K562 (cell line): Measurements from ENCODE around the gene CENPV. TPM values are rescaled to one million over a fixed set of nuclear protein-coding genes. Genes with fewer than 3 reads are reported as not detected.

Experiments
- GTF2B ChIP-seq: IDR thresholded peaks from 2 replicates; pipeline ENCODE4 v1.6.1; 2011; ENCODE audit not compliant: insufficient read length; ENCODE audit errors: extremely low read depth
- MBD1 ChIP-seq: fragments of 250-450 bp; sonication (Bioruptor Pico); IDR thresholded peaks from 2 replicates; pipeline ENCODE4 v1.8.0; 2022; ENCODE audit warnings: inconsistent platforms
- MTA3 ChIP-seq: fragments of 450-650 bp; formaldehyde crosslinking; IDR thresholded peaks from 2 replicates; pipeline ENCODE4 v1.6.1; 2017; ENCODE audit warnings: mild to moderate bottlenecking, borderline replicate concordance
- NFXL1 ChIP-seq: fragments of 450-650 bp; formaldehyde crosslinking; IDR thresholded peaks from 2 replicates; pipeline ENCODE4 v1.4.0; 2021; ENCODE audit warnings: mild to moderate bottlenecking
- NR3C1 ChIP-seq: sonication (generic); formaldehyde crosslinking; IDR thresholded peaks from 2 replicates; pipeline ENCODE4 v1.8.1; 2022; ENCODE audit warnings: missing genetic modification reagents
- PHB2 ChIP-seq: fragments of 450-650 bp; IDR thresholded peaks from 2 replicates; pipeline ENCODE4 v1.6.1; 2017; ENCODE audit warnings: low read depth
- RB1 ChIP-seq: fragments of 450-650 bp; IDR thresholded peaks from 2 replicates; pipeline ENCODE4 v1.6.1; 2017; ENCODE audit warnings: low read depth, mild to moderate bottlenecking
- RBFOX2 ChIP-seq: fragments of 200-400 bp; formaldehyde crosslinking; IDR thresholded peaks from 2 replicates; pipeline ENCODE4 v1.6.1; 2017; ENCODE audit warnings: low read depth, mild to moderate bottlenecking, low read length, moderate library complexity
- SIN3B ChIP-seq: fragments of 450-650 bp; IDR thresholded peaks from 2 replicates; pipeline ENCODE4 v1.6.1; 2017; ENCODE audit warnings: low read depth, mild to moderate bottlenecking, moderate library complexity
- SMARCB1 ChIP-seq: IDR thresholded peaks from 2 replicates; pipeline ENCODE4 v1.6.1; 2011; ENCODE audit warnings: improper control_type of control experiment, low read depth; ENCODE audit not compliant: insufficient read length
- TEAD1 ChIP-seq, 2 experiments: fragments of 450-650 bp in 1 of 2; sonication (generic) in 1 of 2; formaldehyde crosslinking; IDR thresholded peaks; 2 replicates each; pipeline versions ENCODE4 v1.4.0 to v1.8.0; 2020 to 2022; ENCODE audit warnings: mild to moderate bottlenecking in 2 of 2, missing genetic modification reagents in 1 of 2
- ZBTB26 ChIP-seq: fragments of 450-650 bp; formaldehyde crosslinking; IDR thresholded peaks from 2 replicates; pipeline ENCODE4 v1.4.0; 2022; ENCODE audit warnings: missing genetic modification characterization
- ZNF143 ChIP-seq: sonication (generic); formaldehyde crosslinking; IDR thresholded peaks from 2 replicates; pipeline ENCODE4 v1.9.0; 2022; ENCODE audit warnings: mild to moderate bottlenecking, missing genetic modification reagents
- ZNF766 ChIP-seq: fragments of 200-800 bp; sonication (Bioruptor generic); conservative IDR thresholded peaks from 2 replicates; pipeline ENCODE4 v1.6.1; 2016; ENCODE audit warnings: missing genetic modification characterization, missing compliant biosample characterization
- polyA plus RNA-seq, 8 experiments: library from polyadenylated mRNA; depleted of rRNA in 4 of 8; stranded (reverse) in 5 of 8; unstranded in 3 of 8; fragments of >200 nt; fragmentation: Nextera tagmentation in 2 of 8; fragmentation: Illumina TruSeq in 1 of 8; extraction: Ambion mirVana in 2 of 8; extraction: Trizol in 1 of 8; gene quantifications; 2 replicates each; pipeline versions ENCODE4 v1.2.1 to v1.2.3, GENCODE V29; 2011 to 2014; ENCODE audit warnings: inconsistent platforms in 1 of 8, missing spikeins in 1 of 8
- total RNA-seq, 7 experiments: library from RNA; depleted of rRNA in 6 of 7; stranded (reverse); fragments of >200 nt in 6 of 7; fragmentation: Illumina TruSeq in 2 of 7; extraction: Trizol in 2 of 7; gene quantifications; 2 replicates each; pipeline versions ENCODE4 v1.2.1 to v1.2.3, GENCODE V29; 2011 to 2021; ENCODE audit warnings: low replicate concordance in 1 of 7
- TF ChIP-seq, protein P1 (sequence below): IDR thresholded peaks from 2 replicates; pipeline ENCODE4 v1.6.1; 2011; ENCODE audit warnings: borderline replicate concordance, low read depth, mild to moderate bottlenecking, moderate library complexity, low read length; ENCODE audit not compliant: insufficient read depth, poor library complexity, severe bottlenecking
- TF ChIP-seq, protein P2 (sequence below): fragments of 250-450 bp; sonication (Bioruptor Pico); IDR thresholded peaks from 2 replicates; pipeline ENCODE4 v1.8.0; 2022; ENCODE audit warnings: inconsistent platforms, mild to moderate bottlenecking, moderate library complexity, borderline replicate concordance

The CENPV gene
- total and polyA plus RNA-seq, 9 of the 15 experiments (the other 6 are each of a cell fraction or from before 2014, with no cell fraction given): 17.8 to 131 (median 89.3) TPM

- no peak for TF ChIP-seq TEAD1 (CRISPR knock-in tag; IDR thresholded peaks at IDR 0.05)
- peak; percentile 77 for TF ChIP-seq ZNF766 (CRISPR knock-in tag)
- 0 out of 2 replicates have a peak, but pooled peaks have one; percentile 19 for TF ChIP-seq NR3C1
- TF ChIP-seq ZNF143 (CRISPR knock-in tag): no peak
- no peak for TF ChIP-seq ZBTB26 (CRISPR knock-in tag)
- no peak for TF ChIP-seq NFXL1 (CRISPR knock-in tag)
- peak; percentile 76; the same call in 1 of the 2 replicates for TF ChIP-seq RBFOX2
- TF ChIP-seq PHB2: no peak
- 0 out of 2 replicates have a peak, but pooled peaks have one; percentile 32 for TF ChIP-seq MTA3
- TF ChIP-seq GTF2B: no peak
- TF ChIP-seq MBD1 (CRISPR knock-in tag): peak; percentile 91; the same call in 1 of the 2 replicates
- TF ChIP-seq SMARCB1: no peak
- TF ChIP-seq, protein P1, sequence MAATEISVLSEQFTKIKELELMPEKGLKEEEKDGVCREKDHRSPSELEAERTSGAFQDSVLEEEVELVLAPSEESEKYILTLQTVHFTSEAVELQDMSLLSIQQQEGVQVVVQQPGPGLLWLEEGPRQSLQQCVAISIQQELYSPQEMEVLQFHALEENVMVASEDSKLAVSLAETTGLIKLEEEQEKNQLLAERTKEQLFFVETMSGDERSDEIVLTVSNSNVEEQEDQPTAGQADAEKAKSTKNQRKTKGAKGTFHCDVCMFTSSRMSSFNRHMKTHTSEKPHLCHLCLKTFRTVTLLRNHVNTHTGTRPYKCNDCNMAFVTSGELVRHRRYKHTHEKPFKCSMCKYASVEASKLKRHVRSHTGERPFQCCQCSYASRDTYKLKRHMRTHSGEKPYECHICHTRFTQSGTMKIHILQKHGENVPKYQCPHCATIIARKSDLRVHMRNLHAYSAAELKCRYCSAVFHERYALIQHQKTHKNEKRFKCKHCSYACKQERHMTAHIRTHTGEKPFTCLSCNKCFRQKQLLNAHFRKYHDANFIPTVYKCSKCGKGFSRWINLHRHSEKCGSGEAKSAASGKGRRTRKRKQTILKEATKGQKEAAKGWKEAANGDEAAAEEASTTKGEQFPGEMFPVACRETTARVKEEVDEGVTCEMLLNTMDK: peak; percentile 78
- TF ChIP-seq, protein P2, sequence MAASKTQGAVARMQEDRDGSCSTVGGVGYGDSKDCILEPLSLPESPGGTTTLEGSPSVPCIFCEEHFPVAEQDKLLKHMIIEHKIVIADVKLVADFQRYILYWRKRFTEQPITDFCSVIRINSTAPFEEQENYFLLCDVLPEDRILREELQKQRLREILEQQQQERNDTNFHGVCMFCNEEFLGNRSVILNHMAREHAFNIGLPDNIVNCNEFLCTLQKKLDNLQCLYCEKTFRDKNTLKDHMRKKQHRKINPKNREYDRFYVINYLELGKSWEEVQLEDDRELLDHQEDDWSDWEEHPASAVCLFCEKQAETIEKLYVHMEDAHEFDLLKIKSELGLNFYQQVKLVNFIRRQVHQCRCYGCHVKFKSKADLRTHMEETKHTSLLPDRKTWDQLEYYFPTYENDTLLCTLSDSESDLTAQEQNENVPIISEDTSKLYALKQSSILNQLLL (CRISPR knock-in tag): no peak
- no peak for TF ChIP-seq RB1
- TF ChIP-seq SIN3B: peak; percentile 64; the same call in 1 of the 2 replicates
Measured at GRCh38 chr17:16353317-16354174, at the start of gene CENPV (continued).
